ENCODE data around the gene RTP3. TPM values are rescaled to one million over a fixed set of nuclear protein-coding genes. Genes with fewer than 3 reads are reported as not detected.
"Not testable (repeated sequence)": the region's sequence is repeated elsewhere in the genome, so short reads cannot be mapped to it uniquely, and the experiment has no call there.

RTP3 gene
- total RNA-seq, 1 experiment from 2014 or later, result 0.20 TPM

DNA sequence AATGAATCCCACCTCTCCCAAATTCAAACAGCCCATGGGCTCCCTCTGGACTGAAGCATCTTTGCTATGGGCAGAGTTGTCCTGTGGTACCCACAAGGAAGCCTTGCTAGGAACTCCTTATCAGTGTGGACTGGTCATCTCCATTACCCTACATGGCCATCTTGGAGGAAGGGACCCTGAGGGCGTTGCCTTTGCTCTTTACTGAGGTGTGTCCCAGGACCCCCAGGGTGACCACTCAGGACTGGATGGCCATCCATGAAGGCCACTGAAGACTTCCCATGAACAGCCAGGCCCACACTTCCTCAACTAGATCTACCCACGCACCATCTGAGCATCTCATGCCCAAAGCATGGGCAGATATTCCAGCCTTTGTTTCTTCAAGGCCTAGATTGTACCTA is 20.0 kb downstream of the RTP3 start:
- no peak for DNase-seq (ENCODE audit: low read depth)

DNA sequence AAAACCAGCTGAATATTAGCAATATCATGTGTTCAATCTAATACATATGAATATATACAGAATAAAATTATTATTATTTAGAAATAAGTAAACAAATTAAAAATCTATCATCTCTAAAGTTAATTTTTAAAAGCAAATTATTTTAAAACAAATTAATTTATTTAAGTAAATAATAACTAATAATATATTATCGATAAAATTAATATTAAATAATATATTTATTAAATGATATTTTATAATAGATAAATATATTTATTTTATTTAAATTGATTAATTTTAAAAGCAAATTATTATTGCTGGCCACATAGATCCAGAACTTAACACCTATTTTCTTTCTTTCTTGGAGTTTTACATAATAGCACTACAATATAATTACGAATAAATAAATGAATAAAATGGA is 22.2 kb downstream of the RTP3 start:
- DNase-seq (ENCODE audit: low read depth), result no peak

DNA sequence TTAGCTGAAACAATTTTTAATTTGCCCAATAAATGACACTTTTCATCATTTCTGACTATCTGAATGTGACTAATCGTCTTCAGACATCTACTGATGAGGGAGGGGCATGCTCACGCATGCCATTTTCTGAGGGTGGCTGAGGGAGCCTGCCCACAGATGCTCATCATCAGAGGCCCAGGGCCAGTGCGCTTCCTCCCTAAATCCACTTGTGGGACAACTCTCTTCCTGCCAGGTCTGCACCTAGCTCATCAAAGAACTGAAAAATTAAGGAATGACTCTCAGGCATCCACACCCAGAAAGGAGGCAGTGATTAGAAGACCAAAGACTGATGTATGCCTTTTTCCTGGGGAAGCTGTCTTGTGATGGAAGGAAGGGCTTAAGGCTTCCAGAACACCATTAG is 22.8 kb downstream of the RTP3 start:
- no peak for DNase-seq (ENCODE audit: low read depth)

DNA sequence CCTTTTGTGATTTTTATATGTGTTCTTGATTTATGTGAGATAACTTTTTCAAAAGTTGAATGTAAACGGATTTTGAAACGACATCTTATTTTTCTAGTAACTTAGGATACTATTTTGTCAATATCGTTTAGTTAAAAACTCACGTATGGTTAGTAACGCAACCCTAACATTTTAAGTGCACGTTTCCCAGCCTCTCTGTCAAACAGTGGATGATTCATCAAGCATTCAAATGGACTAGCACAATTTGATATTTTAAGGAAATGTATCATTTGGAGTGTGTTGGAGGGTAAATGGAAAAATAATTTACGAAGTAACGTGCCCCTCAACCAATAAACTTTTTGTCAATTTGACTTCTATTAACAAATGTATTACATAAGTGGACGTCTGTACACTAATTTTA is 23.3 kb downstream of the RTP3 start:
- no peak for DNase-seq (ENCODE audit: low read depth)

DNA sequence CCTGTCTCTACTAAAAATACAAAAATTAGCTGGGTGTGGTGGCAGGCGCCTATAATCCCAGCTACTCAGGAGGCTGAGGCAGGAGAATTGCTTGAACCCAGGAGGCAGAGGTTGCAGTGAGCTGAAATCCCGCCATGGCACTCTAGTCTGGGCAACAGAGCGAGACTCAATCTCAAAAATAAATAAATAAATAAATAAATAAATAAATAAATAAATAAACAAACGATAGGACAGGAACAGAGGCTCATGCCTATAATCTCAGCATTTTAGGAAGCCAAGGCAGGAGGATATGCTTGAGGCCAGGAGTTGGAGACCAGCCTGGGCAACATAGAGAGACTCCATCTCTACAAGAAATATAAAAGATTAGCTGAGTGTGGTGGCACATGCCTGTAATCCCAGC is 24.4 kb downstream of the RTP3 start:
- not testable (repeated sequence) for DNase-seq (ENCODE audit: low read depth)

DNA sequence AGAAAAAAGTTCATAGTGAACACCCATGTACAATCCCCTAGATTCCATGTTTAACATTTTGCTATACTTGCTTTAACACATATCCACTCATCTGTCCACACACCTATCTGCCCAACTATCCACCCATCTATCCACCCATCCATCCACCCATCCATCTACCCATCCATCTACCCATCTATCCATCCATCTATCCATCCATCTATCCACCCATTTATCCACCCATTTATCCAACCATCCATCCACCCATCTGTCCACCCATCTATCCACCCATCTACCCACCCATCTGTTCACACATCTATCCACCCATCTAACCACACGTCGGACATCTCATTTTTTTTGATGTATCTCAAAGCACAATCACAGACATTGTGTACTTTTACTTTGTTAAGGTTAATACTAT is 25.8 kb downstream of the RTP3 start:
- DNase-seq (ENCODE audit: low read depth), result no peak

DNA sequence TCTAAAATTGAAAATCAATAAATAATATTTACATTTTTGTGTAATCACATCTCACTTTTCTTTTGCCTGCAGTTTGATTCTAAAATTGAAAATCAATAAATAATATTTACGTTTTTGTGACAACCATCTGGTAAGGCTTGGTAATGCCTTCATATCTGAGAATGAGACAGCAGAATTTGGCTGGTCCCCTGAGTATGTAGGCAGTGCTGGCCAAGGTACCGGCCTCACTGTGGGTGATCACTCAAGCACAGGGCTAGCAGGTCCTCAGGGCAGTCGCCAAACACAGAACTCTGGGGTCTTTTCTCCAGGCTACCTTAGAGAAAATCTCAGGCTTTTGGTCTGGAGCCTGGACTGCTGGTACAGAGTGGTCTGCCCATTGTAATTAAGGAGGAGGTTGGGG is 26.2 kb downstream of the RTP3 start:
- no peak for DNase-seq (ENCODE audit: low read depth)

DNA sequence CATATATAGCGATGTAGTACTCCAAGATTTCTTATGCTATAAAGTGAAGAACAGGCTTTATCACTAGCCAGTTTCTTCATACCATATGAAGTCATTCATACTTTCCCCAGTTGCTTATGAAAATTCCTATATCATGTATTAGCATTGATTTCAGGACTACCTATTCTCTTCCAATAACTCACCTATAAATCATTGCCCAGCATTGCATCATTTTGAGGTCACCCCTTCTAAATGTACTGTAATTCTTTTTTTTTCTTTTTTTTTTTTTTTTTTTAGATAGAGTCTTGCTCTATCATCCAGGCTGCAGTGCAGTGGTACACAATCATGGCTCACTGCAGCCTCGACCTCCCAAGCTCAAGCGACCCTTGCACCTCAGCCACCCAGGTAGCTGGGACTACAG is 27.1 kb downstream of the RTP3 start:
- DNase-seq (ENCODE audit: low read depth), result no peak

DNA sequence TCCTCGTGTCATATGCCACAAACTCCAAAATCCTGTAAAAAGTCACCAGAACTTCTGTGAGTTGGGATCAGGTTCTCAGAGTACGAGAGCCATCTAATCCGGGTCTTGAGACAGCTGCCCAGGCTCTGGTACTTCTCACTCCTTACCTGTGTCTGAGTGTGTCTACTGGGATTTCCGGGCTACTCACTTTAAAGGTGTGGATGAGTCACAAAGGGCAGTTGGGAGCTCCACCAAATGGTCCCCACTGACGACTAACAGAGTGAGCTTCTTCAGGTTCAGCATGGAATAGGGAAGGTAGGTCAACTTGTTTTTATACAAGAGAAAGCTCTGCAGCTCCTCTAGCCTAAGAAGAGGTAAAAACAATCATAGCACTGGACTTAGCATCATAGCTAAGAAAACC is 29.5 kb downstream of the RTP3 start:
- DNase-seq (ENCODE audit: low read depth), result no peak

DNA sequence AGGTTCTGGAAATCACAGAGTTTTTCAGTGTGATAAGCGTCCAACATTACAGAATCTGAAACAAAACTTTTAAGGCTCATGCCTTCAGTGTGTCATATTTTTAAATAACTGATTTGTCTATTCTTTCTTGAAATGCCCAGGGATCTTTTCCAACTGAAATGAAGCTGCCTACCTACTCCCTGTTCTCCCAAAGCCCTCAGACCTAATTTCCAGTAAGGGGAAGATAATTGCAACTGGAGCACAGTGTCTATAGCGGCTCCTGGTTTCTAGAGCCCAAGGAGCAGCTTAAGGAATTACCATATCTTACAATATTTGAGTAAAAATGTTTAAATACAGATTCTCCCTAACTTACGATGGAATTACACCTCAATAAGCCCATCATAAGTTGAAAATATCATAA is 35.3 kb downstream of the RTP3 start:
- DNase-seq (ENCODE audit: low read depth), result no peak

DNA sequence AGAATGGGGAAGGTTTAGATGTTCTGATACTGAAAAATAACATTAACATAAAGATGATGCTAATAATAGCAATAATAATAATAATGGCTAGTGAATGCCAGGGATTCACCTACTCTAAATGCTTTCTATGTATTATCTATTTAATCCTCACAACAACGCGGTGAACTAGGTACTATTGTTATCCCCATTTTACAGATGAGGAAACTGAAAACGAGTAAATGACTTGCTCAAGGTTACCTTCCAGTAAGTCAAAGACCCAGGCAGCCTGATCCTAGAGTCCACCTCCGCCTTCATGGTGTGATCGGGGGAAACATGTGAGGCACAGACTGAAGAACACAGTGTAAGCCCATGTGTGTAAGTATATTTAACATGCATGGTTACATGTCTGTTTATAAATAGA is 38.0 kb downstream of the RTP3 start:
- DNase-seq (ENCODE audit: low read depth), result no peak

DNA sequence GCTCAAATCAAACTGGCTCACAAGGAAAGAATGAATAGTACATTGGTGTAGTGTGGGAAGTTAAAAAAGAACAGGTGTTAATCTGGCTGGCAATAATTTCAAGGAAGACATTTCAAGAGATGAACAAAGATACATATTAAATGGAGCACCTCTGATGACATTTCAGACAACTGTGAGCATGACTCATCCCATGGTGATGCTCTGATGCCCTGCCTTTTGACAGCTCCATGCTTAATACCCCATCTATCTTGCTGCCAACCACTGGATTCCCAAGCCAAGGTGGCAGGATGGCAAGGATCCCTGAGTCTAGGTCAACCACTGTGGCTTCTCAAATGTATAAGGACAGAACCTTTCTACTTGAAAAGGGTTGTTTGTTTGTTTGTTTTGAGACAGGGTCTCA is 39.0 kb downstream of the RTP3 start:
- peak; percentile 35 for DNase-seq (ENCODE audit: low read depth)

DNA sequence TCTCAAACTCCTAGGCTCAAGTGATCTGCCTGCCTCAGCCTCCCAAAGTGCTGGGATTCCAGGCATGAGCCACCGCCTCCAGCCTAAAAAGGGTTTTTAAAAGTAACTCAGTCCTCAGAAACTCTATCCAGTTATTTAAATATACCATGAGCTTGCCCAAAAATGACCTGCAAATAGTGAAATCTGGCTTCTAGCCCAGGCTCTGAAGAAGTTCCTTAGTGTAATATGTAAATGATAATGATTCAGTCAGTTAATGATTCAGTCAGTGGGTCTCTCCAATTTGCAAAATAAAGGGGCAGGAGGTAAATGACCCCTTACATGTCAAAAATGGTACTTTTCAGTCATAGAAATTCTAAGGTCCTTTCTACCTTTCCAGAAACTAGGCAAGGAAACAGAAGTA is 39.5 kb downstream of the RTP3 start:
- DNase-seq (ENCODE audit: low read depth), result peak; percentile 27

DNA sequence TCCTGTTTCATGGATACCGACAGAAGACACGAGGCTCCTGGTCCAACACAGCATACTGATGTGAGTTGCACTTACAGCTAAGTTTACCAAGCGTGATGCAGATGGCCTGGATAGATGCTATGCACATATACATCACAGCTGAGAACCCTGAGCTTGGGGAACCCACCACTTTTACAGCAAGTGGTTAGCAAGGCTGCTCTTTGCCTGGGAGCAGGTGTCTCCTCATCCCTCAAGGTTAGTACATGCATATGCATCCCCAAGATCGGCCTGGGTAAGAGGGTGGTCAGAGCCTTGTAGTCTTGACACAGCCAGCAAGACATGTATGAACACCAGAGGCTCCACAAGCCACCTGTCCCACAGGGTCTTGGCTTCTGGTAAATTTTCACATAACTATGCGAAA is 40.0 kb downstream of the RTP3 start:
- DNase-seq (ENCODE audit: low read depth), result no peak

DNA sequence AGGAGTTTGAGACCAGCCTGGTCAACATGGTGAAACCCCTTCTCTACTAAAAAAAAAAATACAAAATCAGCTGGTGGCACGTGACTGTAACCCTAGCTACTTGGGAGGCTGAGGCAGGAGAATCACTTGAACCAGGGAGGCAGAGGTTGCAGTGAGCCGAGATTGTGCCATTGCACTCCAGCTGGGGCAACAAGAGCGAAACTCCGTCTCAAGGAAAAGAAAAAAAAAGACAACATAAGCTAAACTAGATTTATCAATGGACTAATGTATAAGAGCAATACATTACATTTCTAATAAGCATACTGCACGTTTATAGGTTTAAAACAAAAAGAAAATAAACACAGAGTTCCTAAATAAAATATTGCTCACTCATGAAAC is 40.6 kb downstream of the RTP3 start:
- DNase-seq (ENCODE audit: low read depth), result not testable (repeated sequence)

DNA sequence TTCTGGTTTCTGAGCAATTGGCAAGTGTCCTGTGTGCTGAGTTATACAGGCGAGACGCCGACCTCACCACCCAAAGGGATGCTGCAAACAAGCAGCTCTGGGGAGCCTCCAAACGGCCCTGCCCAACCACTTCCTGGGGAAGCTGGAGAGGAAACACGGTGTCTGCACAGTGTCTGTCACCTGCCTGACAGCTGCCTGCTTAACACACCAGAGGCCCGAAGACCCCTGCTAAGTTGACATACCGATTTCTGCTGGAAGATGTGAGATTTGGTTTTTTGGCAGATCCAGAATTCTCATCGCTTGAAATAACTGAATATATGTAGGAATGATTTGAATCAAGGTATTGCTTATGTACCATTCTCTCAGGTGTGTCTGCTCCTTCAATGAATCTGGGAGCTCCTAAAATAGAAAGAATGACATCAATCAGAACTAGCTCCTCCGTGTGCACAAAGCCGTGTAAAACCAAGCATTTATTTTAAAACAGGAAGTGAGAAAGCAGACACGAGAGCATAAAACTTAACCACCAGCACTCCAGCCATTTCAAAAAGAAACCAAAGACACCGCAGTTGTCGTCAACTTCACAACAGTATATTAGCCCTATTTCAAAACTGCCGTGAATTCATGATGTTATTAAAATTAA is 41.1 kb downstream of the RTP3 start:
- DNase-seq (ENCODE audit: low read depth), result peak; percentile 77

DNA sequence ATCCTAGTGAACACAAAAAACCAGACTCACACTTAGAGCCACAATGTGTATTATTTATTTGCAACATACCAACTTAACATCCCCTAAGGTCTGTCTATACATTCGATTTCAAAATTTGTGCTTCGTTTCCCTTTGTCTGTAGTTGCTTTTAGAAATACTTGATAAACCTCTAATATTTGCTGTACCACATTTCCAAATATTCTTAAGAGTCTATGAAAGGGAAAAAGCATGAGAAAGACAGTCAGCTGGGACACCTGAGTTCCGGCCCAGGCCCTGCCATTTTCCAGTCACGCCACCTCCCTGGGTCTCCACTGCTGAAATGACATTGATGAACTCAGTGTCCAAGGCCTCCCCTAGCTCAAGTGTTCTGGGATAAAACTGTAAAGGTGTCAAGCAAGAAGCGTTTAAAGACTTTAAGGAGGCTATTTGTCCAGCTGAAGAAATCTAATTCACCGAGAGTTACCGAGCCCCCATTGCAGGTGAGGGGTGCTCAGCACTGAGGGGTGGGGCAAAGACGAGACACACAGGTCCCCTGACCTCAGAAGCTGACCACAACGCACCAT is 41.7 kb downstream of the RTP3 start:
- no peak for DNase-seq (ENCODE audit: low read depth)

DNA sequence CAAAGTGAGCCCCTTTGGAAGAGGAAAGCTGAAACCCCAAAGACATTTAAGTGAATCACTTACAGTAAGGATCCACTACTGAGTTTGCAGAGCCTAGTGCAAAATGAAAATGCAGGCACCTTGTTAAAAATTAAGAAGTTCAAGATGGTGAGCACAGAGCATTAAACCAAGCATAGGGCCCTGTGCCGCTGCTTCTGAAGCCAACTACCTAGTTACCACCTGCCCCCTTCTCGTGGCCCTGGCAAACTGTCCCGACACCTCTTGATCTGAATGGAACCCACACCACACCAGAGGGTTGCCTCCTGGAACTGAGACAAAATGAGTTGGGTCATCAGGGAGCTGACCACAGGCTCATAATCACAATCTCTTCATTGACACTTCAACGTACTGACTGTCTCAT is 42.8 kb downstream of the RTP3 start:
- DNase-seq (ENCODE audit: low read depth), result no peak

DNA sequence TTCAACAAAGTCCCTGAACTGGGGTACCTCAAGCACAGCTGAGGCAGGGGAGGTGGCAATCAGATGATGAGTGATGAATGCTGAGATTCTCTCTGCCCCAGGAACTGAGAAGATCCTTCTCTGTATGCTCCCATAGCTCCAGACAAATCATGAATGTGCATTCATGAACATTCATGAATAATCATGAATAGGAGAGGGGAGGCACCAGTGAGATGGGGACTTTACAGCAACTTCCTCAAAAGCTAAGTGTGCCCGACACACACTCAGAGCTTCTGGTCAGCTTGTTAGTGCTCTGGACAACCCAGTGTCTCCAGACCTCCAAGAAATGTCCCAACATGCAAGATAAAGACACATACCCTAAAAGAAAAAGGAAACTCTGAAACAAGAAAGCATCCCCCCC is 44.1 kb downstream of the RTP3 start:
- no peak for DNase-seq (ENCODE audit: low read depth)

DNA sequence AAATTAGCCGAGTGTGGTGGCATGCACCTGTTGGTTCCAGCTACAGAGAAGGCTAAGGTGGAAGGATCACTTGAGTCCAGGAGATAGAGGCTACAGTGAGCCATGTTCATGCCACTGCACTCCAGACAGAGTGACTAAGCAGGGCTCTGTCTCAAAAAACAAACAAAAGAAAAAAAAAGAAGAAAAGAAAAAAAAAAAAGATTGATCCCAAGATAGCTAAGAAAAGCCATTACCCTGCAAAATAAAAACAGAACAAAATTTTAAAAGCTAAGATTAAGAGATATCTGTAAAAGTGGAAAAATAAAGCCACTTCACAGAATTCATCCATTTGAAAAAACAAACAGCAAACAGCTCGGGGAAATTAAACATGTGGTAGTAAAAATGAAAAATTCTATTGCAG is 44.6 kb downstream of the RTP3 start:
- peak; percentile 51 for DNase-seq (ENCODE audit: low read depth)

DNA sequence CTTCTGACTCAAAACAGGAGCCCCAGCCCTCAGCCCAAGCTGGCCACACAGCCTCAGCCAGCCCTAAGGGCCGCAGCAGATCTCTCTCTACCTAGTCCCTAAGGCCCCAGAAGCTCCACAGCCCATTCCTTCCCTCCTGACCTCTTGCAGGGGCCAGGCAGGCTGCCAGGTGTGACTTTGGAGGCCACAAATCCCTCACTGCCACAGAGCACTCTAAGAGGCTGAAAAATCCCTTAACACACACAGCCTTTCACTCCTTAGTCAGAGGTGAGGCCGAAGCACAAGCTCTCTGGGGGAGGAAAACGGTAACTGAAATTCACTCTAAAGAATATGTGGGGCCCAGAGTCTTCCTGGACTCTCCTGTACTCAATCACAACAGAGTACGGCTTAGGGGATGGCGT is 45.0 kb downstream of the RTP3 start:
- DNase-seq (ENCODE audit: low read depth), result peak; percentile 77

DNA sequence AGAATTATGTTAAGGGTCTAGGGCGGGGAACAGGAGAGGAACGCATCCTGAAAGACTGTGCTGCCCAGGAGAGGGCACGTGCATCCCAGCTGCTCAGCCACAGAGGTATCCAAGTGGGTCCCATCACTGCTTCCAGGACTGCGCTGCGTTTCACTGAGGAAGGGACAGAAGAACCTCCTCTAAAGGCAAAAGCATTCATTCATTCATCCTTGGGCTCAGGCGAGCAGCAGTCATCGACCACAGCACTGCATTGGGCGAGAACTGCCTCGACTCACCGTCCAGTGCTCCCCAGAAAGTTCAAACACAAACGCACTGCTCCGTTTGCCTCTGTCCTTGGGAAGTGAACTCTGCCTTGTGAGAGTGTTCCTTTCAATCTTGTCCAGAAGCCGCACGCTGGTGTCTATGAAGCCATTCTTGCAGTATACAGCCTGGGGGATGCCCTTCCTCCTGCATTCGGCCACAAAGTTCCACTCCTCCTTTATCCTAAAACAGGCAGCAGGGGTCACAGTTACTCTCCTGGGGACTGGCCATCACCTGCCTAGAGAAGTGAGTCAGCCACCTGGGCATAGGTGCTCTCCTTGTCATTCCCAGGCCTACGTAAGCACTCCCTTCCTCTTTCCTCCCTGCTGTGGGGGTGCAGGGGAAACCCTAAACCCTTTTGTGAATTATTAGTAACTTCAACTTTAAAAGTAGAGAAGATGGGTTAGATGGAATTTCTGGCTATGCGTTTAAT is 47.2 kb downstream of the RTP3 start:
- DNase-seq (ENCODE audit: low read depth), result no peak

DNA sequence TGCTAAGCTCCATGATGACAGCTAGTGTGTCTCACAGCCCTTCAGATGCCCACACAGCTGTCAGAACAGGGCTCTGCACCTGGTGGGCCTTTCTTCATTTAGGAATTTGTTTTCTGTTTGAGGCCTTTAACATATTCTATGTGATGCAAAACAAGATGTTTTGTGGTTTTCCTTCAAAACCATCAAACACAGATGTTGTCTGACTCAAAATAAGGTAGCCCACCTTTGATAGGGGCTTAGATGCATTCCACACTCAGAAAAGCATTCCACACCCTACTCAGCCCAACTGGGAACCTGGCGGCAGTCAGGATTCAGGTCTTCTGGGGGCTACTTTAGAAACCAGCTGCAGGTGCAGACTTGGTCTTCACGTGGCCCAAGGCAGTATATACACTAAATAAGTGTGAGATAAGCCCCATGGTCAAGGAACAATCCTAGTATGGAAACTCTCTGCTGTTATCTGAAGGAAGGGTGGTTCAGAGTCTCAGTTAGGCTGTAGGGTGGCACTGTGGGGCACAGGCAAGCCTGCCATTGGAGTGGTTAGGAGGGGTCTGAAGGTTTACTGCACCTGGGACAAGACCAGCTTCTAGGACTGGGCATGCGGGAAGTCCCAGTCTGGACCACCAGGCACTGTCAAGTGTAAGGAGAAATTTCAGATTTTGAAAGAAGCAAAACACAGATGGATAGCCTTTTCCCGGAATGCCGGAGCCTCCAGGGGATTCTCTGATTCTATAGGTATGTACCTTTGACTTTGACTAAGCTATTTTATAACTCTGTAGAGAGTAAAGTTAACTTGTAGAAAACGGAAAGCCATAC is 48.2 kb downstream of the RTP3 start:
- DNase-seq (ENCODE audit: low read depth), result no peak

Data from M059J (cell line).